22Rv1 (cell line): Measurements from ENCODE around the gene ACTL8.

Experiments used
- H3K27ac ChIP-seq: fragments of 450-650 bp; 2 replicates; pipeline ENCODE4 v1.5.1; 2017
- CTCF ChIP-seq: fragments of 450-650 bp; IDR thresholded peaks from 2 replicates; pipeline ENCODE4 v1.5.1; 2017; ENCODE audit warnings: mild to moderate bottlenecking
- ZFX ChIP-seq: fragments of 450-650 bp; IDR thresholded peaks from 2 replicates; pipeline ENCODE4 v1.6.1; 2017; ENCODE audit warnings: antibody characterized with exemption, borderline replicate concordance

Gene ACTL8

DNA sequence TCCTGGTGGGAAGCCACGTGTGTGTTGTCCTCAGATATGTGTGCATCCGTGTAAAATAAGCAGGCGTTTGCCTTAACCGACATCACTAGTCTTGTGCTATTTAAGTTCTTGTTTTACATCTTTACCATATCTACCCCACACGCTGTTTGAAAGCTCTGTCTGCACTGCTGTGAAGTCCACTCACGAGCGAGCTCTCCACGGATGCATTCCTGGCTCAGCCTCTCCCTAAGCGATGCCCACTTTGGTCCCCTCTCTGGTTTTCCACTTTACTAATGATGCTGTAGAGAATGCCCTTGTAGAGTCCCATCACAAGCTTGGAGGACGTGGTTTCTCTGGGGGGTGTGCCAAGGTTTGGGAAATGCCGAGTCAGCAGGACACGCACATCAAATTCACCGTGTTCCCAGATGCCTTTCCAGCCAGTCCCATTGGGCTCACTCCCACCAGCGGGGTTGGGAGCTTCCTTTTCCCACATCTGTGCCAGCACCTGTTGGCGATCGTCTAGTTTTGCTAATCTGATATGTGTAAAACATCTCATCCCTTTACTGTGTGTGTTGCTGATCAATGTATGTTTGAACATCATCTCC, 43.8 kb downstream of the ACTL8 start:
- no peak overlapping the region for H3K27ac ChIP-seq
- TF ChIP-seq ZFX (no peak), CTCF (no peak)

DNA sequence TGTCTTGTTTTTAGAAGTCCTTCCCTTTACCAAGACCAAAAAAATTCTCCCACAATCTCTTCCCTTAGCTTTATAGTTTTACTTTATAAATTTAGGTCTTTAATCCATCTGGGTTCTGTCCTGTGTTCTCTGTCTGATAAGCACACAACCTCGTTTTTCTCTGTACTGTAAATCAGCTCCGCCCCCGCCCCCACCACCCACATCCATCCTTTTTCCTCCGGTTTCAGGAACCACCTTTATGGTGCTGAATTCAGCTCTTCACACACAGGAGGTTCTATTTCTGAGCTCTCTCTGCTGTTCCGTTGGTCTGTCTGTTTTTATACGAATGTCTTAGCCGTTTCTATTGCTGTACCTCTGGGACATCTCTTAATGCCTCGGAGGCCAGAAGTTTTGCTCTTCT, 44.5 kb downstream of the ACTL8 start:
- TF ChIP-seq CTCF: no peak
- no peak for TF ChIP-seq ZFX
- no peak overlapping the region for H3K27ac ChIP-seq

DNA sequence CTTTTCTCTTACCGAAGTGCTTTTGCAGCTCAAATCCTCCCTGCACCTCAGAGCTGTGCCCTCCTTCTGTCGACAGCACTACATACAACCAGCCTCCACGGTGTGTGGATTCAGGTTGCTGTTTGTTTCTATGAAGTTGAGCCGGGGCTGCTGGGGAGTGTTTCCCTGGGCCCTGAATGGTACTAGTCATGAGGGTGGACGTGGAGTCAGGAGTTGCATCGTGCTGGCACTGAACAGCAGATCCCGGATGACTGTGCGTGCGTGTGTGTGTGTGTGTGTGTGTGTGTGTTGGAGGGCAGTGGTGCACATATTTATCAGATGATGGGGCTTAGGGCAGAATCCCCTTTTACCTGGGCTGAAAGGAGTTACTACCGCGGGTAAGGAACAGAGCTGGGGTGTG, 47.0 kb downstream of the ACTL8 start:
- no peak overlapping the region for H3K27ac ChIP-seq
- TF ChIP-seq CTCF (no peak), ZFX (no peak)

GRCh38 chr1:17802945-17803344, 47.8 kb downstream of the ACTL8 start:
- H3K27ac ChIP-seq: no peak overlapping the region
- TF ChIP-seq ZFX: no peak
- TF ChIP-seq CTCF: no peak

GRCh38 chr1:17805869-17806684, 50.9 kb downstream of the ACTL8 start:
- TF ChIP-seq CTCF (no peak), ZFX (no peak)
- no peak overlapping the region for H3K27ac ChIP-seq

GRCh38 chr1:17808816-17809215, 53.7 kb downstream of the ACTL8 start:
- no peak overlapping the region for H3K27ac ChIP-seq
- TF ChIP-seq ZFX (no peak), CTCF (no peak)

DNA sequence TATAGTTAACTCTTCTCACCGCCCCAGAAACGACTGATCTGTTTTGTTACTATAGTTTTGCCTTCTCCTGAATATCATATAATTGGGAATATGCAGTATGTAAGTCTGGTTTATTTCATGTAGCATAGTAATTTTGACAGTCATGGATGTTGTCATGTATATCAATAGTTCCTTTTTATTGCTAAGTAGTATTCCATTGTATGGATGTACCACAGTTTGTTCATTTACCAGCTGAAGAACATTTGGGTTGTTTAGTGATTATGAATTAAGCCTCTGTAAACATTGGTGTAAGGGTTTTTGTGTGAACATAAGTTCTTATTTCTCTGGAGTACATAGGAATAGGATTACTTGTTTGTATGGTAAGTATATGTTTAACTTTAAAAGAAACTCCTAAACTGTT, 55.5 kb downstream of the ACTL8 start:
- H3K27ac ChIP-seq: no peak overlapping the region
- TF ChIP-seq ZFX: no peak
- TF ChIP-seq CTCF: no peak
